ENCODE data around the gene MYOCOS. TPM values are rescaled to one million over a fixed set of nuclear protein-coding genes. Genes with fewer than 3 reads are reported as not detected.

MYOCOS gene
- total RNA-seq (2014; rRNA removed; shearing (Covaris generic); ENCODE audit: low replicate concordance) = not detected in 2 replicates

GRCh38 chr1:171622152-171622462 lies at the start of gene MYOCOS:
MYOCOS (plus strand) TSS chr1:171622243; CDS start chr1:171623884, 1,641 bp downstream.
- DNase-seq = no peak
- H3K27me3 ChIP-seq (ENCODE audit: low read length) = no peaks in the 10 kb centered on the region
- no peak within 1 kb of the TSS for H3K27ac ChIP-seq (ENCODE audit: low read length)
- no peaks in the 10 kb centered on the region for H4K20me1 ChIP-seq (ENCODE audit: insufficient read depth, low read depth, low read length)
- H3K9me3 ChIP-seq (ENCODE audit: low read length) = no peaks in the 10 kb centered on the region
- no peaks in the 10 kb centered on the region for H3K9me2 ChIP-seq (replicated peaks; ENCODE audit: insufficient read depth, low read length)
- H3K4me1 ChIP-seq (ENCODE audit: low read length) = peaks cover 39% of the 10 kb centered on the region
- no peak within 1 kb of the TSS for H3K9ac ChIP-seq (ENCODE audit: low read length)
- H2AFZ ChIP-seq (ENCODE audit: low read length) = no peak within 1 kb of the TSS
- H3K36me3 ChIP-seq (ENCODE audit: insufficient read depth, low read length) = no peaks in the 10 kb centered on the region
- H3K79me2 ChIP-seq (ENCODE audit: low read length) = no peaks in the 10 kb centered on the region
- no peak within 1 kb of the TSS for H3K4me3 ChIP-seq (ENCODE audit: low read length)
- no peak within 1 kb of the TSS for H3K4me2 ChIP-seq (ENCODE audit: low read depth, low read length, poor library complexity, severe bottlenecking)

GRCh38 chr1:171576144-171576543 lies 45.9 kb upstream of the MYOCOS start:
- peaks cover 27% of the 10 kb centered on the region for H3K79me2 ChIP-seq (ENCODE audit: low read length)
- DNase-seq = no peak
- no peak overlapping the region for H3K4me3 ChIP-seq (ENCODE audit: low read length)
- peaks cover 81% of the 10 kb centered on the region for H3K36me3 ChIP-seq (ENCODE audit: insufficient read depth, low read length)
- H3K4me2 ChIP-seq (ENCODE audit: low read depth, low read length, poor library complexity, severe bottlenecking) = no peak overlapping the region
- no peak overlapping the region for H3K27ac ChIP-seq (ENCODE audit: low read length)
- no peaks in the 10 kb centered on the region for H3K9me3 ChIP-seq (ENCODE audit: low read length)
- H2AFZ ChIP-seq (ENCODE audit: low read length) = no peak overlapping the region
- no peaks in the 10 kb centered on the region for H3K4me1 ChIP-seq (ENCODE audit: low read length)
- no peaks in the 10 kb centered on the region for H3K27me3 ChIP-seq (ENCODE audit: low read length)
- no peak overlapping the region for H3K9ac ChIP-seq (ENCODE audit: low read length)
- no peaks in the 10 kb centered on the region for H3K9me2 ChIP-seq (replicated peaks; ENCODE audit: insufficient read depth, low read length)
- no peaks in the 10 kb centered on the region for H4K20me1 ChIP-seq (ENCODE audit: insufficient read depth, low read depth, low read length)

- Histone ChIP-seq H3K79me2 (ENCODE audit: low read length) (peaks cover 13% of the 10 kb centered on the region; the same call in 1 of the 2 replicates), H3K4me2 (ENCODE audit: low read depth, low read length, poor library complexity, severe bottlenecking) (no peak overlapping the region), H3K9me2 (replicated peaks; ENCODE audit: insufficient read depth, low read length) (no peaks in the 10 kb centered on the region), H3K4me3 (ENCODE audit: low read length) (no peak overlapping the region), H3K9me3 (ENCODE audit: low read length) (no peaks in the 10 kb centered on the region), H4K20me1 (ENCODE audit: insufficient read depth, low read depth, low read length) (no peaks in the 10 kb centered on the region), H3K4me1 (ENCODE audit: low read length) (no peaks in the 10 kb centered on the region), H3K36me3 (ENCODE audit: insufficient read depth, low read length) (peaks cover 79% of the 10 kb centered on the region), H3K27me3 (ENCODE audit: low read length) (no peaks in the 10 kb centered on the region), H3K27ac (ENCODE audit: low read length) (no peak overlapping the region), H2AFZ (ENCODE audit: low read length) (no peak overlapping the region), H3K9ac (ENCODE audit: low read length) (no peak overlapping the region)
- no peak for DNase-seq
Observed at GRCh38 chr1:171581226-171581625, 40.8 kb upstream of the MYOCOS start.

- Histone ChIP-seq H3K4me3 (ENCODE audit: low read length) (no peak overlapping the region), H3K9me3 (ENCODE audit: low read length) (no peaks in the 10 kb centered on the region), H3K4me2 (ENCODE audit: low read depth, low read length, poor library complexity, severe bottlenecking) (no peak overlapping the region), H3K9me2 (replicated peaks; ENCODE audit: insufficient read depth, low read length) (no peaks in the 10 kb centered on the region), H3K27me3 (ENCODE audit: low read length) (no peaks in the 10 kb centered on the region), H3K4me1 (ENCODE audit: low read length) (no peaks in the 10 kb centered on the region), H3K79me2 (ENCODE audit: low read length) (0 out of 2 replicates have a peak, but pooled peaks cover 13% of the 10 kb centered on the region), H3K9ac (ENCODE audit: low read length) (no peak overlapping the region), H2AFZ (ENCODE audit: low read length) (no peak overlapping the region), H3K36me3 (ENCODE audit: insufficient read depth, low read length) (peaks cover 76% of the 10 kb centered on the region), H3K27ac (ENCODE audit: low read length) (no peak overlapping the region), H4K20me1 (ENCODE audit: insufficient read depth, low read depth, low read length) (no peaks in the 10 kb centered on the region)
- no peak for DNase-seq
Observed at GRCh38 chr1:171581766-171582165, 40.3 kb upstream of the MYOCOS start.

- Histone ChIP-seq H3K27me3 (ENCODE audit: low read length) (no peaks in the 10 kb centered on the region), H3K4me3 (ENCODE audit: low read length) (no peak overlapping the region), H4K20me1 (ENCODE audit: insufficient read depth, low read depth, low read length) (no peaks in the 10 kb centered on the region), H3K9me2 (replicated peaks; ENCODE audit: insufficient read depth, low read length) (no peaks in the 10 kb centered on the region), H3K27ac (ENCODE audit: low read length) (no peak overlapping the region), H3K4me1 (ENCODE audit: low read length) (no peaks in the 10 kb centered on the region), H3K36me3 (ENCODE audit: insufficient read depth, low read length) (peaks cover 76% of the 10 kb centered on the region), H3K79me2 (ENCODE audit: low read length) (peaks cover 15% of the 10 kb centered on the region; the same call in 1 of the 2 replicates), H3K4me2 (ENCODE audit: low read depth, low read length, poor library complexity, severe bottlenecking) (no peak overlapping the region), H3K9ac (ENCODE audit: low read length) (no peak overlapping the region), H2AFZ (ENCODE audit: low read length) (no peak overlapping the region), H3K9me3 (ENCODE audit: low read length) (no peaks in the 10 kb centered on the region)
- DNase-seq = no peak
Observed at GRCh38 chr1:171582589-171582988, 39.5 kb upstream of the MYOCOS start.

GRCh38 chr1:171583591-171584201 lies 38.3 kb upstream of the MYOCOS start:
- Histone ChIP-seq H3K9me3 (ENCODE audit: low read length) (no peaks in the 10 kb centered on the region), H3K27me3 (ENCODE audit: low read length) (no peaks in the 10 kb centered on the region), H3K4me1 (ENCODE audit: low read length) (no peaks in the 10 kb centered on the region), H2AFZ (ENCODE audit: low read length) (no peak overlapping the region), H4K20me1 (ENCODE audit: insufficient read depth, low read depth, low read length) (no peaks in the 10 kb centered on the region), H3K4me2 (ENCODE audit: low read depth, low read length, poor library complexity, severe bottlenecking) (no peak overlapping the region), H3K9me2 (replicated peaks; ENCODE audit: insufficient read depth, low read length) (no peaks in the 10 kb centered on the region), H3K9ac (ENCODE audit: low read length) (no peak overlapping the region), H3K36me3 (ENCODE audit: insufficient read depth, low read length) (peaks cover 77% of the 10 kb centered on the region), H3K27ac (ENCODE audit: low read length) (no peak overlapping the region), H3K79me2 (ENCODE audit: low read length) (peaks cover 15% of the 10 kb centered on the region; the same call in 1 of the 2 replicates), H3K4me3 (ENCODE audit: low read length) (no peak overlapping the region)
- DNase-seq = no peak

- H3K9me2 ChIP-seq (replicated peaks; ENCODE audit: insufficient read depth, low read length) = no peaks in the 10 kb centered on the region
- peaks cover 15% of the 10 kb centered on the region; the same call in 1 of the 2 replicates for H3K79me2 ChIP-seq (ENCODE audit: low read length)
- no peak overlapping the region for H3K4me3 ChIP-seq (ENCODE audit: low read length)
- H3K4me2 ChIP-seq (ENCODE audit: low read depth, low read length, poor library complexity, severe bottlenecking) = no peak overlapping the region
- DNase-seq = no peak
- no peak overlapping the region for H3K9ac ChIP-seq (ENCODE audit: low read length)
- no peak overlapping the region for H2AFZ ChIP-seq (ENCODE audit: low read length)
- no peaks in the 10 kb centered on the region for H3K4me1 ChIP-seq (ENCODE audit: low read length)
- H3K36me3 ChIP-seq (ENCODE audit: insufficient read depth, low read length) = peaks cover 75% of the 10 kb centered on the region
- H3K27ac ChIP-seq (ENCODE audit: low read length) = no peak overlapping the region
- no peaks in the 10 kb centered on the region for H4K20me1 ChIP-seq (ENCODE audit: insufficient read depth, low read depth, low read length)
- no peaks in the 10 kb centered on the region for H3K27me3 ChIP-seq (ENCODE audit: low read length)
- no peaks in the 10 kb centered on the region for H3K9me3 ChIP-seq (ENCODE audit: low read length)
Observed at GRCh38 chr1:171585715-171586114, 36.3 kb upstream of the MYOCOS start.

- H3K4me3 ChIP-seq (ENCODE audit: low read length) = no peak overlapping the region
- H3K9ac ChIP-seq (ENCODE audit: low read length) = no peak overlapping the region
- no peak for DNase-seq
- no peaks in the 10 kb centered on the region for H3K4me1 ChIP-seq (ENCODE audit: low read length)
- no peaks in the 10 kb centered on the region for H3K9me3 ChIP-seq (ENCODE audit: low read length)
- no peak overlapping the region for H3K27ac ChIP-seq (ENCODE audit: low read length)
- H4K20me1 ChIP-seq (ENCODE audit: insufficient read depth, low read depth, low read length) = no peaks in the 10 kb centered on the region
- H2AFZ ChIP-seq (ENCODE audit: low read length) = no peak overlapping the region
- H3K4me2 ChIP-seq (ENCODE audit: low read depth, low read length, poor library complexity, severe bottlenecking) = no peak overlapping the region
- no peaks in the 10 kb centered on the region for H3K9me2 ChIP-seq (replicated peaks; ENCODE audit: insufficient read depth, low read length)
- H3K27me3 ChIP-seq (ENCODE audit: low read length) = no peaks in the 10 kb centered on the region
- H3K79me2 ChIP-seq (ENCODE audit: low read length) = peaks cover 7% of the 10 kb centered on the region; the same call in 1 of the 2 replicates
- peaks cover 77% of the 10 kb centered on the region for H3K36me3 ChIP-seq (ENCODE audit: insufficient read depth, low read length)
Observed at GRCh38 chr1:171588230-171588629, 33.8 kb upstream of the MYOCOS start.
